ENCODE measurements around the gene CCDC102B.
A peak's percentile ranks its signal among the peaks of the same experiment; 100 is the strongest.
"Not testable (repeated sequence)": the region's sequence is repeated elsewhere in the genome, so short reads cannot be mapped to it uniquely, and the experiment has no call there.

The CCDC102B gene

DNA sequence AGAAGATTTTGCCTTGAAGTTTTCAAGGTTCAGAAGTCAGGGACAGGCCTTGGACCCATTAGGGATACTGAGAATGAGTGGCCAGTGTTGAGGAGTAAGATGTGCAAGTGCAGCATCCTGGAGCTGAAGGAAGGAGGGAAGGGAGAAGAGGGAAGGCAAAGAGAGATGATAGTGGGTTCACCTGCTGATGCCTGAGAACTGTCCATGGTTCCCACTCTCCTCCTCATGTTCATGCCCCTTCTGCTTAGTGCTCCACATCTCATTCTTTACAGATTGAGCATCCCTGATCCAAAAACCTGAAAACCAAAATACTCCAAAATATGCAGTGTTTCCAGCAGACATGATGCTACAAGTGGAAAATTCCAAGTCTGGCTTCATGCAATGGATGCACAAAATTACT lies 137.8 kb downstream of the CCDC102B start:
- H3K4me3 ChIP-seq (replicated peaks in 1 of 2; ENCODE audit: low read depth in 2 of 2, low read length in 2 of 2): no peak overlapping the region
- no peak for TF ChIP-seq CTCF (IDR thresholded peaks at IDR 0.05; ENCODE audit: low read depth, low read length)
- DNase-seq (ENCODE audit: low read depth in 2 of 2): no peak

- TF ChIP-seq CTCF (IDR thresholded peaks at IDR 0.05; ENCODE audit: low read depth, low read length): no peak
- no peak for DNase-seq (ENCODE audit: low read depth in 2 of 2)
- no peak overlapping the region for H3K4me3 ChIP-seq (replicated peaks in 1 of 2; ENCODE audit: low read depth in 2 of 2, low read length in 2 of 2)
Observed at GRCh38 chr18:68937029-68937599, 139.2 kb downstream of the CCDC102B start.

- DNase-seq (ENCODE audit: low read depth in 2 of 2): peak in 1 of 2 donors; percentile 10
- H3K4me3 ChIP-seq (replicated peaks in 1 of 2; ENCODE audit: low read depth in 2 of 2, low read length in 2 of 2): no peak overlapping the region
- TF ChIP-seq CTCF (IDR thresholded peaks at IDR 0.05; ENCODE audit: low read depth, low read length): no peak
Observed at GRCh38 chr18:68940039-68940438, 142.2 kb downstream of the CCDC102B start.

DNA sequence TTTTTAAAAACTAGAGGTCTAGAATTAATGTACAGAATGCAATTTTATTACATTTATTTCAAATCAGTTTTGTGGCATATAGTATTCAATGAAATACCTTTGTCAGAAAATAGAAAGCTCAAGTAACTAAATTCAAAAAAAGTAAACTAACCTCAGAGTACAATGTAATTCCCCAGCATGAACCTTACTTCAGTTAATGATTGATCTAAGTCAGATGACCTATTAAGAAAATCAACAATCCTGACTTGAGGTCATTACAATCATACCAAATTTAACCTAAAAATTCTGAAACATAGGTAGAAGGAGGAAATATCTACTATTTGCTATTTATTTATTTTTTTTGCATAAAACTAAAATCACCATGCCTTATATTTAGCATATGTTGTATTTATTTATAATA lies 142.9 kb downstream of the CCDC102B start:
- no peak overlapping the region for H3K4me3 ChIP-seq (replicated peaks in 1 of 2; ENCODE audit: low read depth in 2 of 2, low read length in 2 of 2)
- no peak for DNase-seq (ENCODE audit: low read depth in 2 of 2)
- TF ChIP-seq CTCF (IDR thresholded peaks at IDR 0.05; ENCODE audit: low read depth, low read length): no peak

- H3K4me3 ChIP-seq (replicated peaks in 1 of 2; ENCODE audit: low read depth in 2 of 2, low read length in 2 of 2): no peak overlapping the region
- DNase-seq (ENCODE audit: low read depth in 2 of 2): no peak
- no peak for TF ChIP-seq CTCF (IDR thresholded peaks at IDR 0.05; ENCODE audit: low read depth, low read length)
Observed at GRCh38 chr18:68942230-68942629, 144.3 kb downstream of the CCDC102B start.

DNA sequence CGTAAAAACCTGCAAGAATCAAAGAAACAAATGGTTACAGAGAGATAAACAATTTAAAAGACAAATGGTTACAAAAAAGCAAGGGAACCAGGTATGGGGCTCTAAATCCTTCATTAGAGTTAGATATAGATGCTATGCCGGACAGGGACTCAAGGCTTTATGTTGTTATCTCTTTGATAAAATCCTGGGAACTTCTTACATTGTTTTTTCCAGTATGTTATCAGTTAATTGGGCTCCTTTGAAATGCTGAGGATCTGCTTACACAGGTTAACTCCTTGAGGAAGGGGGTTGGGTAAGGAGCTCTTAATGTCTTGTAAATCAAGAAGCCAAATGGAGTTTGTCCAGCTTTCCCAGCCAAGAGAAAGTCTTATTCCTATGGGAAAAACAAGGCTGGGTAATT lies 146.0 kb downstream of the CCDC102B start:
- not testable (repeated sequence) for DNase-seq (ENCODE audit: low read depth in 2 of 2); H3K4me3 ChIP-seq (replicated peaks in 1 of 2; ENCODE audit: low read depth in 2 of 2, low read length in 2 of 2)

GRCh38 chr18:68944330-68944729 lies 146.4 kb downstream of the CCDC102B start:
- TF ChIP-seq CTCF (IDR thresholded peaks at IDR 0.05; ENCODE audit: low read depth, low read length): no peak
- no peak for DNase-seq (ENCODE audit: low read depth in 2 of 2)
- H3K4me3 ChIP-seq (replicated peaks in 1 of 2; ENCODE audit: low read depth in 2 of 2, low read length in 2 of 2): no peak overlapping the region

Data from cardiac fibroblast (primary cell).